WTC11 (cell line): Measurements from ENCODE around the gene EPC1.
"Not testable (repeated sequence)": the region's sequence is repeated elsewhere in the genome, so short reads cannot be mapped to it uniquely, and the experiment has no call there.

Experiments used
- GABPB1 ChIP-seq: sonication (generic); formaldehyde crosslinking; IDR thresholded peaks from 2 replicates; pipeline ENCODE4 v1.8.1; 2023; ENCODE audit warnings: mild to moderate bottlenecking, missing genetic modification reagents
- TF ChIP-seq, protein P1 (sequence below): sonication (generic); formaldehyde crosslinking; IDR thresholded peaks from 2 replicates; pipeline ENCODE4 v1.8.1; 2022; ENCODE audit warnings: mild to moderate bottlenecking, moderate library complexity, missing genetic modification reagents
- TF ChIP-seq, protein P2 (sequence below): sonication (generic); formaldehyde crosslinking; IDR thresholded peaks from 2 replicates; pipeline ENCODE4 v1.8.1; 2022; ENCODE audit warnings: low read depth, mild to moderate bottlenecking, moderate library complexity, missing genetic modification reagents, borderline replicate concordance
- TF ChIP-seq, protein P3 (sequence below): fragments of 200-600 bp; IDR thresholded peaks from 2 replicates; pipeline ENCODE4 v1.8.0; 2022; ENCODE audit warnings: antibody characterized with exemption
- TF ChIP-seq, protein P4 (sequence below): sonication (generic); formaldehyde crosslinking; IDR thresholded peaks from 2 replicates; pipeline ENCODE4 v1.8.1; 2023; ENCODE audit warnings: mild to moderate bottlenecking, missing genetic modification reagents
- TF ChIP-seq, protein P5 (sequence below): sonication (generic); formaldehyde crosslinking; IDR thresholded peaks from 2 replicates; pipeline ENCODE4 v1.8.1; 2023; ENCODE audit warnings: mild to moderate bottlenecking, missing genetic modification reagents, moderate library complexity

DNA sequence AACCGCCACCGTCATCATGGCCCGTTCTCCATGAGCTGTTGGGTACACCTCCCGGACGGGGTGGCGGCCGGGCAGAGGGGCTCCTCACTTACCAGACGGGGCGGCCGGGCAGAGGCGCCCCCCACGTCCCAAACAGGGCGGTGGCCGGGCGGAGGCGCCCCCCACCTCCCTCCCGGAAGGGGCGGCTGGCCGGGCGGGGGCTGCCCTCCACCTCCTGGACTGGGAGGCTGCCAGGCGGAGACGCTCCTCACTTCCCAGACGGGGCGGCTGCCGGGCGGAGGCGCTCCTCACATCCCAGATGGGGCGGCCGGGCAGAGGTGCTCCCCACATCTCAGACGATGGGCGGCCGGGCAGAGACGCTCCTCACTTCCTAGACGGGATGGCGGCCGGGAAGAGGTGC, 113.6 kb downstream of the EPC1 start:
- TF ChIP-seq, protein P1, sequence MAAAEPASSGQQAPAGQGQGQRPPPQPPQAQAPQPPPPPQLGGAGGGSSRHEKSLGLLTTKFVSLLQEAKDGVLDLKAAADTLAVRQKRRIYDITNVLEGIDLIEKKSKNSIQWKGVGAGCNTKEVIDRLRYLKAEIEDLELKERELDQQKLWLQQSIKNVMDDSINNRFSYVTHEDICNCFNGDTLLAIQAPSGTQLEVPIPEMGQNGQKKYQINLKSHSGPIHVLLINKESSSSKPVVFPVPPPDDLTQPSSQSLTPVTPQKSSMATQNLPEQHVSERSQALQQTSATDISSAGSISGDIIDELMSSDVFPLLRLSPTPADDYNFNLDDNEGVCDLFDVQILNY, result not testable (repeated sequence)
- TF ChIP-seq, protein P2, sequence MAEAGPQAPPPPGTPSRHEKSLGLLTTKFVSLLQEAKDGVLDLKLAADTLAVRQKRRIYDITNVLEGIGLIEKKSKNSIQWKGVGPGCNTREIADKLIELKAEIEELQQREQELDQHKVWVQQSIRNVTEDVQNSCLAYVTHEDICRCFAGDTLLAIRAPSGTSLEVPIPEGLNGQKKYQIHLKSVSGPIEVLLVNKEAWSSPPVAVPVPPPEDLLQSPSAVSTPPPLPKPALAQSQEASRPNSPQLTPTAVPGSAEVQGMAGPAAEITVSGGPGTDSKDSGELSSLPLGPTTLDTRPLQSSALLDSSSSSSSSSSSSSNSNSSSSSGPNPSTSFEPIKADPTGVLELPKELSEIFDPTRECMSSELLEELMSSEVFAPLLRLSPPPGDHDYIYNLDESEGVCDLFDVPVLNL (CRISPR knock-in tag), result not testable (repeated sequence)
- not testable (repeated sequence) for TF ChIP-seq GABPB1 (CRISPR knock-in tag)
- TF ChIP-seq, protein P3, sequence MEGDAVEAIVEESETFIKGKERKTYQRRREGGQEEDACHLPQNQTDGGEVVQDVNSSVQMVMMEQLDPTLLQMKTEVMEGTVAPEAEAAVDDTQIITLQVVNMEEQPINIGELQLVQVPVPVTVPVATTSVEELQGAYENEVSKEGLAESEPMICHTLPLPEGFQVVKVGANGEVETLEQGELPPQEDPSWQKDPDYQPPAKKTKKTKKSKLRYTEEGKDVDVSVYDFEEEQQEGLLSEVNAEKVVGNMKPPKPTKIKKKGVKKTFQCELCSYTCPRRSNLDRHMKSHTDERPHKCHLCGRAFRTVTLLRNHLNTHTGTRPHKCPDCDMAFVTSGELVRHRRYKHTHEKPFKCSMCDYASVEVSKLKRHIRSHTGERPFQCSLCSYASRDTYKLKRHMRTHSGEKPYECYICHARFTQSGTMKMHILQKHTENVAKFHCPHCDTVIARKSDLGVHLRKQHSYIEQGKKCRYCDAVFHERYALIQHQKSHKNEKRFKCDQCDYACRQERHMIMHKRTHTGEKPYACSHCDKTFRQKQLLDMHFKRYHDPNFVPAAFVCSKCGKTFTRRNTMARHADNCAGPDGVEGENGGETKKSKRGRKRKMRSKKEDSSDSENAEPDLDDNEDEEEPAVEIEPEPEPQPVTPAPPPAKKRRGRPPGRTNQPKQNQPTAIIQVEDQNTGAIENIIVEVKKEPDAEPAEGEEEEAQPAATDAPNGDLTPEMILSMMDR, result not testable (repeated sequence)
- TF ChIP-seq, protein P4, sequence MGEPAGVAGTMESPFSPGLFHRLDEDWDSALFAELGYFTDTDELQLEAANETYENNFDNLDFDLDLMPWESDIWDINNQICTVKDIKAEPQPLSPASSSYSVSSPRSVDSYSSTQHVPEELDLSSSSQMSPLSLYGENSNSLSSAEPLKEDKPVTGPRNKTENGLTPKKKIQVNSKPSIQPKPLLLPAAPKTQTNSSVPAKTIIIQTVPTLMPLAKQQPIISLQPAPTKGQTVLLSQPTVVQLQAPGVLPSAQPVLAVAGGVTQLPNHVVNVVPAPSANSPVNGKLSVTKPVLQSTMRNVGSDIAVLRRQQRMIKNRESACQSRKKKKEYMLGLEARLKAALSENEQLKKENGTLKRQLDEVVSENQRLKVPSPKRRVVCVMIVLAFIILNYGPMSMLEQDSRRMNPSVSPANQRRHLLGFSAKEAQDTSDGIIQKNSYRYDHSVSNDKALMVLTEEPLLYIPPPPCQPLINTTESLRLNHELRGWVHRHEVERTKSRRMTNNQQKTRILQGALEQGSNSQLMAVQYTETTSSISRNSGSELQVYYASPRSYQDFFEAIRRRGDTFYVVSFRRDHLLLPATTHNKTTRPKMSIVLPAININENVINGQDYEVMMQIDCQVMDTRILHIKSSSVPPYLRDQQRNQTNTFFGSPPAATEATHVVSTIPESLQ (CRISPR knock-in tag), result not testable (repeated sequence)
- TF ChIP-seq, protein P5, sequence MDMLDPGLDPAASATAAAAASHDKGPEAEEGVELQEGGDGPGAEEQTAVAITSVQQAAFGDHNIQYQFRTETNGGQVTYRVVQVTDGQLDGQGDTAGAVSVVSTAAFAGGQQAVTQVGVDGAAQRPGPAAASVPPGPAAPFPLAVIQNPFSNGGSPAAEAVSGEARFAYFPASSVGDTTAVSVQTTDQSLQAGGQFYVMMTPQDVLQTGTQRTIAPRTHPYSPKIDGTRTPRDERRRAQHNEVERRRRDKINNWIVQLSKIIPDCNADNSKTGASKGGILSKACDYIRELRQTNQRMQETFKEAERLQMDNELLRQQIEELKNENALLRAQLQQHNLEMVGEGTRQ (CRISPR knock-in tag), result not testable (repeated sequence)
